HG02981 (cell line): ENCODE results near the gene PEX11G.
A peak's percentile ranks its signal among the peaks of the same experiment; 100 is the strongest.

ENCODE experiments used
- ATAC-seq: cut with Tn5 transposase; IDR thresholded peaks from one replicate; pipeline ENCODE4 v1.9.1; 2021; ENCODE audit warnings: mild to moderate bottlenecking, moderate library complexity; ENCODE audit not compliant: unreplicated experiment

PEX11G gene

DNA sequence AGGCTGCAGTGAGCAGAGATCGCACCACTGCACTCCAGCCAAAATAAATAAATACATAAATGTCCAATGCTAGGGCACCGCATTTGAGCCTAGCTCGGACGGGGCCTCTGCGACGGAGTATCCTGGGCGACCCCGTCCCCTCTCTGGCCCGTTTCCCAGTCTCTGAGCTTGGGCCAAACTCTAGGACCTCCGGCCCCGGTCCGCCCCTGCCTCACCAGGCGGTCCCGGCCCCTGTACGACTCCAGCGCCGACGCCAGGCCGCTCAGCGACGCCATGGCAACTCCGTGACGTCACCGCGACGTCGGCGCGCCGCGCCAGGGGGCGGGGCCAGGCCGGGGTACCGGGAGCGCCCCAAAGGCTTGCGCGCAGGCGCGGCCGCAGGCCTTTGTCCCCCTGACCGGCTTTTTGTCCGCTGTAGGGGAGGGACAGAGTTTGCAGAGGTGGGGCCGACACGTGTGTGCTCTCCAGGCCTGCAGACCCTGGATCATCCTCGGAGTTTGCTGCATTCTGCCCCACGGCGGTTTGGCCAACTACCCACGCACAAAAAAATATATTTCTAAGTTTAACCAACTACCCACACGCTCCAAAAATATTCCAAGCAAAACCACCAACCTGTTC, at the start of gene PEX11G:
Gene PEX11G (minus strand): TSS at position 300 of the 618 bp plus-strand sequence. CDS start 25 bp downstream, at position 275.
- ATAC-seq: peak; percentile 87

DNA sequence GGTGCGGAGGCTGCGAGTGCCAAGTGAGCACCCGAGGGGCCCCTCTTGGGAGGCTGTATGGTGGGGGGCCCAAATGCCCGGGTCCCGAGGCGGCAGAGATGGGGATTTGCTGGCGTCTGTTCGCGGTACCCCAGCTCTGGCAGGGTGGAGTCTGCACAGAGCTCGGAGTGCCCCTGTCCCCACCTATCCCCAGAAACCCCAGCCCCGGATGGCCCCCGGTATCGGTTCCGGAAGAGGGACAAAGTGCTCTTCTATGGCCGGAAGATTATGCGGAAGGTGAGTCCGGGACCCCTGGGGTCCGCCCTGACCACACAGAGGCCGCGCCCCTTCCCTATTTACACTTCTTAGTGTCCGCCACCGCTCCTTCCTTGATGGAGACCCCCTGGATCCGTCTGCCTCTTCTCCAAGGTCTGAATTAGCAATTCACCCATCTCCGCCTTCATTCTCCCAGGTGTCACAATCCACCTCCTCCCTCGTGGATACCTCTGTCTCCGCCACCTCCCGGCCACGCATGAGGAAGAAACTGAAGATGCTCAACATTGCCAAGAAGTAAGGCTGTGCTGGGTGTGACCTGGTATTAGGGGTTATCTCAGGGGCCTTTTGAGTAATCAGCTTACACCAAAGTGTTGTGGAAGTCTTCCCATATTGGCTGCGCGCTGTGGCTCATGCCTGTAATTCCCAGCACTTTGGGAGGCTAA, 47.3 kb upstream of the PEX11G start:
- no peak for ATAC-seq

GRCh38 chr19:7535047-7535997, 46.5 kb upstream of the PEX11G start, which contains the start of gene PNPLA6:
TSS of gene PNPLA6 (plus strand) at chr19:7535717. CDS start at chr19:7535789, 72 bp downstream.
- ATAC-seq: peak; percentile 59

- no peak for ATAC-seq
These were observed 45.8 kb upstream of the PEX11G start for GRCh38 chr19:7534531-7535046.

DNA sequence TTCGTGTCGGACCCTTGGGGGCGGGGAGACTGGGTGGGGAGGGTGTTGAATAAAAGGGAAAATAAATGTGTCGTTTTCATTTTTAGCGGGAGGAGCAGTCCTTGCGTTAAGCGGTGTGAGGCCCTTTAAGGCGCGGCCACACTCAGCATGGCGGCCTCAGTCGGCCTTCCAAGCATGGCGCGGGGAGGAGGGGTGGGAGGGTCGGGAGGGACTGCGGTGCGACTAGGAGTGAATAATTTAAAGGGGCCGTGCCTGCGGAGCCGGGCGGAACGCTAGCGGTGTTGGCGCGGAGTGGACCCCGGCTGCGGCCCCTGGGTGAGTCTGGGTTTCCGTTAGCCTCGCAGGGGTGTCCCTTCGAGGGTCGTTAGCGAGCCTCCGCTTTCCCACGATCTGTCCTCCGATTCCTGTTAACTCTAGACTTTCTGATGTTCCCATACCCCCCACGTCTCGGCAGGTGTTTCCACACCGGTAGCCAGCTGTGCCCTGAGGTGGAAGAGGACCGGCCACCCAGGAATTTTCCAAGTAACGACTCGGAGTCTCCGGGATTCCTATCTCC, 45.2 kb upstream of the PEX11G start:
- ATAC-seq: no peak

GRCh38 chr19:7533281-7533885, 44.5 kb upstream of the PEX11G start:
- no peak for ATAC-seq

GRCh38 chr19:7529610-7530490, 41.0 kb upstream of the PEX11G start:
- no peak for ATAC-seq

DNA sequence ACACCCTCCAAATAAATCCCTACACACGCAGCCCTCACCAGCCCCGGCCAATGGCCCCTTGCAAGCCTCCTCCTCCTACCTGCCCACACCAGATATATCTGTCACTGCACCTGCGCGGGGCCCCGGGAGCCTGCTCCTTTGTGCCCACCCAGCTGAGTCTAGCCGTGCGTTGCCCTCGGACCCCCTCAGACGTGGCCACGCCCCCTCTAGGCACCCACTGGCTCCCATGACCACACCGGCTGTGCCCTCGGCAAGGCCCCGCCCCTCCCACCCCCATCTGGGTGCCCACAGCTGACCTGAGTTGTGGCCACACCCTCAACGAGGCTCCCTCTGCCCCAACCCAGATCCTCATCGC, 40.4 kb upstream of the PEX11G start:
- no peak for ATAC-seq

DNA sequence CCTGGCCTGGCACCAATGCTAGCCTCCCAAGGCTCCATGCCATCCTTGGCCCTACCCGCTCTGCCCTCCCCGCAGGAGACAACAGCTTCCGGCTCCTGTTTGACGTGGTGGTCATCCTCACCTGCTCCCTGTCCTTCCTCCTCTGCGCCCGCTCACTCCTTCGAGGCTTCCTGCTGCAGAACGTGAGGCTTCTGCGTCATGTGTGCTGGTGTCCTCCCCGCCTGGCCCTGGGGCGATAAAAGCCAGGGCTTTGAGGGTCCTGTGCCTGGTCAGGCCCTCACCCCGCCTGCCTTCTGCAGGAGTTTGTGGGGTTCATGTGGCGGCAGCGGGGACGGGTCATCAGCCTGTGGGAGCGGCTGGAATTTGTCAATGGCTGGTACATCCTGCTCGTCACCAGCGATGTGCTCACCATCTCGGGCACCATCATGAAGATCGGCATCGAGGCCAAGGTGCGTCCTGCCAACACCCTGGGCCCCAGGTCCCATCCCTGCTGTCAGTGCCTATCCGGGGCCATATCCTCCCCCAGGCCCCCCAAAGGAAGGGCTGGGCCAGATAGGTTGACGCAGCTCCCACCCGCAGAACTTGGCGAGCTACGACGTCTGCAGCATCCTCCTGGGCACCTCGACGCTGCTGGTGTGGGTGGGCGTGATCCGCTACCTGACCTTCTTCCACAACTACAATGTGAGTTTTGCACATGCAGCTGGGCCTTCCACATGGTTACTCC, 39.8 kb upstream of the PEX11G start:
- no peak for ATAC-seq

DNA sequence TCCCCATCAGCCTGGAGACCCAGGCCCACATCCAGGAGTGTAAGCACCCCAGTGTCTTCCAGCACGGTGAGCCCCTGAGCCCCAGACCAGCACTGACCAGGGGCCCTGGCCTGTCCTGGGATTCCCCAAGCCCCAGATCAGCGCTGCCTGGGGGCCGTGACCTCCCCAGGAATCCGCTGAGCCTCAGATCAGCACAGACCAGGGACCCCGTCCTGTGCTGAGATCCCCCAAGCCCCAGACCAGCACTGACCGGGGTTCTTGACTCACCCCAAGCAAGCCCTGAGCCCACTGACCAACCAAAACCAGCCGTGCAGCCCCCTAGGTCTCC, 39.3 kb upstream of the PEX11G start:
- ATAC-seq: no peak

GRCh38 chr19:7527516-7528191, 38.8 kb upstream of the PEX11G start:
- no peak for ATAC-seq

DNA sequence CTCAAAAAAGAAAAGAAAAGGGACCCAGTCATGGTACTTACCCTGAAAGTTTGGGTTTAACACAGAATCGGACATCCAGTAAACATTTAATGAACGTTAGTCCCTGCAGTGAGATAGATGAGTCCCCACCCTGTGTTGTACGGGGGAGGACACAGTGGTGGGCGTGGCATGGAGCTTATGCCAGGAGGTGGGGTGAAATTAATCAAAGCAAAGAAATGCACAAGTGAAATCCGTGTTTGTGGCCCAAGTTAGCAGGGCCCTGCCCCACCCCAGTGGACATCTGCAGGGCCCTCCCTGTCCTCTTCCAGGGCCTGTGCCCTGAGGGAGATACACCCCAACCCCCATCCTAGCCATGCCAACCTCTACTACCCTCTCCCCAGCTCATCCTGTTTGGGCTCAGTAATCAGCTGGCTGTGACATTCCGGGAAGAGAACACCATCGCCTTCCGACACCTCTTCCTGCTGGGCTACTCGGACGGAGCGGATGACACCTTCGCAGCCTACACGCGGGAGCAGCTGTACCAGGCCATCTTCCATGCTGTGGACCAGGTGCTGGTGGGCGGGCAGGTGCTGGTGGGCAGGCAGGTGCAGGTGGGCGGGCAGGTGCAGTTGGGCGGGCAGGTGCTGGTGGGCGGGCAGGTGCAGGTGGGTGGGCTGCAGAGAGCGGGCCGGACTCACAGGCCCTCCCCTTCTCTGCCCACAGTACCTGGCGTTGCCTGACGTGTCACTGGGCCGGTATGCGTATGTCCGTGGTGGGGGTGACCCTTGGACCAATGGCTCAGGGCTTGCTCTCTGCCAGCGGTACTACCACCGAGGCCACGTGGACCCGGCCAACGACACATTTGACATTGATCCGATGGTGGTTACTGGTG, 37.5 kb upstream of the PEX11G start:
- no peak for ATAC-seq

GRCh38 chr19:7524992-7525739, 36.3 kb upstream of the PEX11G start:
- ATAC-seq: no peak

DNA sequence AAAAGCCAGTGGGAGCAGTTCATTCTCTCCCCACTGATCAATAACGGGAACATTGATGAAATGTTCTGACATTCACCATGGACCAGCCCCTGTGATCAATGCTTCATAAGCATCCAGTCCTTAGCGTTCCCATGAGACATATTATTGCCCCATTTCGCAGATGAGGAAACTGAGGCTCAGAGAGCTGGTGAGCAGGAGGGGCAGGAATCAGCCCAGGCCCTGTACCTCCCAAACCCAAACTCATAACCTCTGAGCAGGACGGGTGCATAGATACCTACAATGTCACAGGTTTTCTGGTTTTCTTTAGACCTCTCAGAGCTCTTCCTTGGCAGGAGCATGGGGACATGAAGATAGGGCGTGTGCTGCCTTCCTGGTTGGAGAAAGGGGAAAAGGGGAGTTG, 35.7 kb upstream of the PEX11G start:
- ATAC-seq: no peak

GRCh38 chr19:7522923-7523667, 34.3 kb upstream of the PEX11G start:
- ATAC-seq: no peak
